ENCODE data around the gene NKAIN4.

NKAIN4 gene

DNA sequence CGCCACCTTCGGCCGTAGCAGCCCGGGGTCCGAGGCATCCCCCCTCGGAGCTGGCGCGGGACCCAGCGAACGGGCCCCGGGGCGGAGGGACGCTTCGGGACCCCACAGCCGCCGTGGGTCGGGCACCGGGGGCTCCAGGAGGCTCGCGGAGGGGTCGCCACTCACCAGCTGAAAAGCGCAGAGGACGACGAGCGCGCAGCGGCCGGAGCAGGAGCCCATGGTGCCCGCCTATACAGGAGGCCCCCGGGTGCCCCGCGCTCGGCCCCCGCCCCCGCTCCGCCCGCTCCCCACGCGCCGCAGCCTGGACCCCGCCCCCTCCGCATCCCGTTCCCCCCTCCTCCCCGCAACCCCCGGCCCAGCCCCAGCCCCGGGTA lies at the start of gene NKAIN4:
Gene NKAIN4, minus strand, starts transcription at position 232 of the 374 bp plus-strand sequence. Its CDS starts 13 bp downstream, at position 219.
- DNase-seq, result no peak

DNA sequence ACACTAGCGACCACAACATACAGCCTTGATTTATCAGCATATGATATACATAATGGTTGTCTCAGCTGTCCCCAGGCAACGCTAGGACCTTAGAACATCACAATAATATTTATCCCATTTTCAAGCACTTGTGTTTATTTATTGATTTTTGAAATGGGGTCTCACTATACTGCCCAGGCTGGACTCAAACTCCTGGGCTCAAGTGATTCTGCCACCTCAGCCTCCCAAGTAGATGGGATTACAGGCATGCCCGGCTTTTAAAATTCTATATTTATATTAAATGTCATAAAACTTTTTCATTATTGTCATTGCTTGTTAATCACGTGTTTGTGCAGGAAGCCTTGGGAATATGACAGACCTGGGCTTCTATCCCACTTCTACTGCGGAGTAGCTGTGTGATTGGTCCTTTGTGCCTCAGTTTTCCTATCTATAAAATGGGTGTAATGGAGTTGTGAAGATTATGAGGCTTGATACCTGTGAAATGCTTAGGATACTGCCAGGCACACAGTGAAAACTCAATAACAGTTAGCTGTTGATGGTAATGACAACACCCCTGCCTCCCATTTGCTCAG lies 48.9 kb upstream of the NKAIN4 start:
- DNase-seq, result no peak

DNA sequence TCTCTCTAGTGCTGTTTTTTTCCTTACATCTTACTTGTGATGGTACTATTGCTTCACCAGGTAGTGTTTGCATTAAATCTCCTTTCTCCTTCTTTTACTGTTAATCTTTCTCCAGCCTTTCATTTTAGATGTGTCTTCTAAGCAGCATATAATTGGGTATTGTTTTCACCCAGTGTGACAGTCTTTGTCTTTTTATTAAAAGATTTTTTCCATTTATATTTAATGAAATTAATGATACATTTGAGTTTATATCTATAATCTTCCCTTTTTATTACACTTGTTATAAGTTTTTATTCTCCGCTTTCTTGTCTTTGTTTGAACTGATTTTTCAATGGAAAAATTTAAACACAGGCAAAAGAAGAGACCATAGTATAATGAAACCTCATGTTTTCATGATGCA lies 47.4 kb upstream of the NKAIN4 start:
- no peak for DNase-seq

DNA sequence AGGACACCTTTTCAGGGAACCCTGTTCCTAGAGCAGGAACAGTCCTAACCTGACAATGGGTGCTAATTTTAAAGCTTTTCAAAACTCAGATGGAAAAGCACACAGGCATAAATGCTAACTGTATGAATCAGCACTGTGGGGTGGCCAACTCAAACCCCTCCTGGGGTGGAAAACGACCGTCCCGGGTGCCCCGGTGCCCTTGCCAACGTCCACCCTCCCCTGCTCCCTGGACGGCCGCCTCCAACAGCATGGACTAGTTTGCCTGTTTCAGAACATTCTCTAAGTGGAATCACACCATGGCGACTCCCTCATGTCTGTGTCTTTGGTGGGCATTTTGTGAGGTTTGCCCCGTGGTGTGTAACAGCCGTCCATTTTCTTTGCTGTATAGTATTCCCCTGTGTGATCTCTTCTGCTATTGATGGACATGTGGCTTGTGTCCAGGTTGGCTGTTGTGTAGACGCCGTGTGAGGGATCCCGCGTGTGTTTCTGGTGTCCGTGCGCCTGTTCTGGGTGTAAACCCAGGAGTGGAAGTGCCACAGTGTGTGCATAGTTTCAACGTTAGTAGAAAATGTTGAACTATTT lies 44.6 kb upstream of the NKAIN4 start:
- no peak for DNase-seq

DNA sequence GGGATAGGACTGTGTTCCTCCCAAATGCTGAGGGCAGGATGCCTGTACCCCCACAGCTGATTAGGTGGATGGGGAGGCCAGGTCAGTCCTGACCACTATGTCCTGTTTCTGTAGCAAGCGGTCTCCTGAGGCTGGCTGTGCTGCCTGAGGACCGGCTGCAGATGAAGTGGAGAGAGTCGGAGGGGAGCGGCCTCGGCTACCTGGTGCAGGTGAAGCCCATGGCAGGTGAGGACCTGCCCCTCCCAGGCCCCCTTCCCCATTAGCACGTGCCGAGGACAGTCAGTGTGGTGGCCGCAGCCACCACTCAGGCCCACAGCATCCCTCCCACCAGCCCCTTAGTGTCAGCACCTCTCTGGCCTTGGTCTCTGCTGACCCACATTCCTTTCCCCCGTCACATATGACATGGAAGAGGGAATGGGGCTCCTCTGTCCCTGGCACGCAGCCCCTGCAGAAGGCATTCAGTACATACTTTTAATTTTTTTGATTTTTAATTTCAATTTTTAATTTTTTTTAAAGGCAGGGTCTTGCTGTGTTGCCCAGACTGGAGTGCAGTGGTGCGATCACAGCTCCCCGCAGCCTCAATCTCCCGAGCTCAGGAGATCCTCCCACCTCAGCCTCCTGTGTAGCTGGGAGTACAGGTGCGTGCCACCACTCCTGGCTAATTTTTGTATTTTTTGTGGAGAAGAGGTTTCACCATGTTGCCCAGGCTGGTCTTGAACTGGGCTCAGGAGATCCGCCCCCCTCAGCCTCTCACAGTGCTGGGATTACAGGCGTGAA lies 43.7 kb upstream of the NKAIN4 start:
- DNase-seq, result no peak

DNA sequence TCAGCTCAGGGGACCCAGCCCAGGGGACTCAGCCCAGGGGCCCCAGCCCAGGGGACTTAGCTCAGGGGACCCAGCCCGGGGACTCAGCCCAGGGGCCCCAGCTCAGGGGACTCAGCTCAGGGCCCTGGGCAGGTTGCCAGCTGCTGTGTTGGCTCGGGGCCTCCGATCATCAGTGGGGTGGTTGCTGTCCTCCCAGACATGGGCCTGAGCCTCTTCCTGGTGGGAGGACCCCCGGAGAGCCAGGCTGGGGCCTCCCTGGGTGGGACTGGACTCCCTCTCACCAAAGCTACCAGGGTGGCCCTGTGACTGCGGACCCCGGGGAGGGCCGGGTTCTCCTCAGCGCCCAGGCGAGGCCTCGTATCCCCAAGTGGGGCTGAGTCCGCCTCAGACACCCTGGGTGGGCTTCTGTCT lies 43.1 kb upstream of the NKAIN4 start:
- no peak for DNase-seq

DNA sequence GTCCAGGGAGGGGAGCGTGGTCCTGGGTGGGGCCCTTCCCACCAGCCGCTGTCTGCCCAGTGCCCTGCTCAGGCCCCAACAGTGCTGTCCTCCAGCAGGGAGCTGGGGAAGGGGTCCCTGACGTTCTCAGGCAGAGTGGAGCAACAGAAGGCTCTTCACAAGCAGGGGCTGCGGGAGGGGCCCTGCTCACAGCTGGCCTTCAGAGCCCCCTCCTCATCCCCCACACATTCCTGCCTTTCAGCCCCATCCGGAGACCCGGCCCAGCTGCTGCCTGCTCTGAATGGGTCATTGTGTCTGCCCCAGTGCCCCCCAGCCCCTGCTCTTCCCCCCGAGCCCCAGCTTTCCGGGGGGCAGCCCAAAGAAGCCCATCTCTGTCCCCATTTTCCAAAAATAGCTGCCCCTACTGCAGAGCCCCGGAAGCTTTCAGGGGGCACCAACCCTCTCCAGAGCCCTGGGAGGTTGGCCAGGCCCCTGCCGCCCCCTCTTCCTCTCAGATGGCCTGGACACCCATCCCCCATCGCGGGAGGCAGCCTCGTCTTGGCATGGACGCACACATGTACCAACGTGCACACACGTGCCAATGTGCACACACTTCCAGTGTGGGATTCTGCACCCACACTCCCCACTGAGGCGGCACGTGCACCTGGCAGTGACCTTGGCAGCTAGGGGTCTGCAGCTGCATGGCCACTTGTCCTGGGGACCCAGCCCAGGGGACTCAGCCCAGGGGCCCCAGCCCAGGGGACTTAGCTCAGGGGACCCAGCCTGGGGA lies 42.5 kb upstream of the NKAIN4 start:
- DNase-seq, result no peak

DNA sequence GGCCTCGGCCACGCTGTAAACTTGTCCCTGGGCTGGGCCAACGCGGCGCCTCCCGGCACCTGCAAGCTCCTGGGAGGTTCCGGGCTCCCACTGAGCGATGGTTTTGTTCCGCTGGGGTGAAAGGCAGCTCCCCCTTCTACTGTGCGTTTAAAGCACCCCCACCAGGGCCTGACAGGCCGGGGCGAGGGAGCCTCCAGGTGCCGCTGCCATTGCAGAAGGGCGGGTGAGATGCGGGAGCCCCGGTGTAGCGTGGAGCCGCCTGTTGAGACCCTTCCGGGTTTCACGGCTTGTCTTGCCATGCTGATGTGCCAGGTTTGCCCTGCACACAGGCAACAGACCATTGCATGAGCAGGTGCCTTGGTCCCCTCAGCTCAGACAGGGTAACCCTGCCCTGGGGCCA lies 41.6 kb upstream of the NKAIN4 start:
- DNase-seq, result no peak

DNA sequence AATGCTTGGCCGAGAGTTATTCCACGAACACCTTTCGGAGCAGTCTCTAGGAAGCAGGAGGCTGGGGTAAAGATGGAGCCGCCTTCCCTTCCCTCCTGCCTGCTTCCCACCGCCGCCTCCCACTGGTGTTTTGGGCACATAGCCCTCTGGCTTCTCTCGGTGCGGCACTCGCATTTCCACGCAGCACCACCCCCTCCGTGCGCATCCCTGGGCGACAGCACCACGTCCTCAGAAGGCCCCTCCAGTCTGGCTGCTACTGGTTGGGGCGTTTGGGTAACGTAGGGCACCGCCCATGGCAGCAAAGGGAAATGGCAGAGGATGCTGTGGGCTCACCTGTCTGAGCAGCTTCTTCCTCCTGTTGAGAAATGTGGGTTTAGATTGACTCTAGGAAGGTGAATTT lies 41.2 kb upstream of the NKAIN4 start:
- no peak for DNase-seq

DNA sequence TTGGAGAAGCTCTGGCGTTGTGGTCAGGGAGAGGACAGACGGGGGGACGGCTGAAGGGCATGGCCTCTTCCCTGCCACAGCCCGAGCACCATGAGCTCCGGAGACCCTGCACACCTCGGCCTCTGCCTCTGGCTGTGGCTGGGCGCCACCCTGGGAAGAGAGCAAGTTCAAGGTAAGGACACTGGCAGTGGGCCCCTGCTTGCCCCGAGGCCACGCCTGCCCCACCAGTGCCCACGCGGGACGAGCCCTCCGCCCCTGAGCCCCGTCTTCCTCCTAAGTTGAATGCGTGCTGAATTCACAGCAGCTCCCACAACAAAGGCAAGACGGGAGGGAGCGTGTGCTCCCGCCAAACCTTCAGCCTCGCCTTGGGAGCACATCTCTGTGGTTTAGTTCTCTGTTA lies 40.8 kb upstream of the NKAIN4 start:
- no peak for DNase-seq

DNA sequence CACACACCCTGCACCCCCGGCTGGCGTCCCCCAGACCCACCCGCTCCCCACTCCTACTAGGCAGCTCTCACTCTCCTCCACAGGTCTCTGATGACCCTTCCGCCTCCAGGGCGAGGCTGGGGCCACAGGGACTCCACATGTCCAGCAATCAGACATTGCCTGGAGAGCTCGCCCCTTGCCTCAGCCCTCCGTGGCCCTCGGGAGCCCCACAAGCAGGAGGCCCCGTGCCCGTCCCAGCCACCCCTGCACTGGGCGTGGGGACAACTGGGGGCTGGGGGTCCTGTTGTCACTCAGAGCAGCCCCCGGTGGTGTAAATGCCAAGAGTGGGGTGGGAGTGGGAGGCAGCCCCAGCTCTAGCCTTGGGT lies 40.3 kb upstream of the NKAIN4 start:
- DNase-seq, result no peak

DNA sequence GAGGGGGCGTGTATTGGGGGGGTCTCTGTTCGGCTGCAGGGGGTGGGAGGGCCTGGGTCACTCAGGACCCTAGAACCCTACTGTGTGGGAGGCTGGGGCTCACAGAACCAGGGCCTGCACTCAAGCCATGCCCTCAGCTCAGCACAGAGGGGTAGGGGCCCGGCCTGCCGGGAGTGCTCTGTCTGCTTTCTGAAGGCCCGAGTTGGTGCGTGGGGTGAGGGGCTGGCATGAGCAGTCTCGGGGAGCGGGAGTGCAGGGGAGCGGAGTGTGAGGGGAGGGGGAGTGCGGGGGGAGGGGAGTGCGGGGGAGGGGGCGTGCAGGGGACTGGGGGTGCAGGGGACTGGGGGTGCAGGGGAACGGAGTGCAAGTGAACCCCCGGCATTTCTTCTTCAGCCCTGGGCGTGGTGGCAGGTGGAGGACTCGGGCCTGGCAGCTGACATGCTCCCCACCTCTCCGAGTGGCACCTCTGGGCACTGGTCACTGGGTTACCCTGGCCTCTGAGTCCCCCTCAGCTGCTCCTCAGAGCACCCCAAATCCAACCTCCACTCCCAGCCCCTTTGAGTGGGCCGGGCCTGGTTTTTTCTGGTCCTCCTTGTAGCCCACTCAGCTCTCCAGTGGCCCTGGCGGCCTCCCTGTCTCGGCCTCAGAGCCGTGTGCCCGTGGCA lies 39.7 kb upstream of the NKAIN4 start:
- no peak for DNase-seq

DNA sequence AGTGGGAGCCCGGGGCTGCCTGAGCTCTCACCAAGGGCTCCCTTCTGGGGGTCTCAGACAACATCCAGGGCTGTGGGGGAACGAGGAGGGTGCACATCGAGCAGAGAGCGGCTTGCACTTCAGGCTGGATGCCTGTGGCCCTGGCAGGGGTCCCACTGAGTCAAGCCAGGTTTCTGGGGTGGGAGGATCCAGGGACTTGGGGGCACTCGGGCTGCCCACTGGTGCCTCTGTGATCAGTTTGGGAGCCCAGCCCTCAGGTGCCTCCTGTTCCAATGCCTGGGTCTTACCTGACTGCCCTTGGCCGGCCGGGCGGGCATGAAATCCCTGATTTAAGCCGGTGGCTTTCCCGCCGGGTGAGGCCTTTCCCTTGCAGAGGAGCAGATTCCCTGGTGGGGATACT lies 39.2 kb upstream of the NKAIN4 start:
- no peak for DNase-seq

DNA sequence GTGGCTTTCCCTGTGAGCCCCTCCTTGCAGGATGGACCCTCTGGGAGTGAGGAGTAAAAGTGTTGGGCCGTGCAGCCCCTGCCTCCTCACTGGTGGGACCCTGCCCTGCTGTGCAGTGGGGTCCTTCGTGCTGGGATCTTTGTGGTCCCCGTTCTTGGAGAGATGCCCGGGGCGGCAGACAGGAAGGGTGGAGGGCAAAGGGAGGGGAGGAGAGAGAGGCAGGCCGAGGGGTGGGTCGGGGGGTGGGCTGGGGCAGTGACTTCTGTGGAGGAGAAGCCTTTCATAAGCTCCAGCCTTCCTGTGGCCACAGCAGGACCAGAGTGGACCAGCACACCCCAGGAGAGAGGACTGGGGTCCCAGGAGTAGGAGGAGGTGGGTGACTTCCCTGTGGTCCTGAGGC lies 38.6 kb upstream of the NKAIN4 start, which contains the start of gene COL20A1:
Gene COL20A1, plus strand, starts transcription at position 283 of the 400 bp plus-strand sequence. CDS start 1,922 bp downstream, outside the sequence.
- DNase-seq, result no peak

DNA sequence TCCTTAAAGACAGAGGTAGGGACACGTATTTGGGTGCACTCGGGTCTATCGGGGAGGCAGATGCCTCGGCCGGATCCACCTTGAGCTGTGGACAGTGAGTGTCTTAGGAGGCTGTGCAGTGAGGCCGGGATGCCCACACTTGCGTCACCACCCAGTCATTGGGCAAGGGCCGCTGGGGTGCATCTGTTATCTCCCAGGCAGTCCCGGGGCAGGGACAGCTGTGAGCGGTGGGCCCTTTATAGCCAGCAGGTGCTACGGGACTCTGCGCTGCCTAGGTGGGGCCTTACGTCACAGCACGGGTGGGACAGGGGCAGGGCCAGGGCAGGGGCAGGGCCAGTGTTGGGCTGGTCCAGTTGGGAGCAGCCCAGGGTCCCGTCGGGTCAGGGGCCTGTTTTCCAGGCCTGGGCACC lies 38.0 kb upstream of the NKAIN4 start:
- DNase-seq, result no peak

DNA sequence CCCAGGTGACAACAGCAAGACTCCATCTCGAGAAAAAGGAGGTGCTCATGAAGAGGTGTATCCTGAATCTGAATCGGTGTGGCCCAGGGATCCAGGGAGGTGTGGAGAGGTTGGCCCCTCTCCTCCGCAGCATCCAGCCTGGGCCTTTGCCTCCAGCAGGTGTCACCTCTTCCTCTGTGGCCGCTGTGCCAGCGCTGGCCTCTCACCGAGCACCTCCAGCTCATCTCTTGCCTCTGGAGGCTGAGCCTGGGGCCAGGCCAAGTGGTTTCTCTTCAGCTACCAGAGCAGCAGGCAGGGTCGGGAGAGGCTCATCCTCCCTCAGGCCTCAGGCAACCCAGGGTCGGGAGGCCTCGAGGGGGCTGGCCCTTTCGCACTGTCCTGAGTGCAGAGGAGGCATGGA lies 37.5 kb upstream of the NKAIN4 start:
- no peak for DNase-seq

DNA sequence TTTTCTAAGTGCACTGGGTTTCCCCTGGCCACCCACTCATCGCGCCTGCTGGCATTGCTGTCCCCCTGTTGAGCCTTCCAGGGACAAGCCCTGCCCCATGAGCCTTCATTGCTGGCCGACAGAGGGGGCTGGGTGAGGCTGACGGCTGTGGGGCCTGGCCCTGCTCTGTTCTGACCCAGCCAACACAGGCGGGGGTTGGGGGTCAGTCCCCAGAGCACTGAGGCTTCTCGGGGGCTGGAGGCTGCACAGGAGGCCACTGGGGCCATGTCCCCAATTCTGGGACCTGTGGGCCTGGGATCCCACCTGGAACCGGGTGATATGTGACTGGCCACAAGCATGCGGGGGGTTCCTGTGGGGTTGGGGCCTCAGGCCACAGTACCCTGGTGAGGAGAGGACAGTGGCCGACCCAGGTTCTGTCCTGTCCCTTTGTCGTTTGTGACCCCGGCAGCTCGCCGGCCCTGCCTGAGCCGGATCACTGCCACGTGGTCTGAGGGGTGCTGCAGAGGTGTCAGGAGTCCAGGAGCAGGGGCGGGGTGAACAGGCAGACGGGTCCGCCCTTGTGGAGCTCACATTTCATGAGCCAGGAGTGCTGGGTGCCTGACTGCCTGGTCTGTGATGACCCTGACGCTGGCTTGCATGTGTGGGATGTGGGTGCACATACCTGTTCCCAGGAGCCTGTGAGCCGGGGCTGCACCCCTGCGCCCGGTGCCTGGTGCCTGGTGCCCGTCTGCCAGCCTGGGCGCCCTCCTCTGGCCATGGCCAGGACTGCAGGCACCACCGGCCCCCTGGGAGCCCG lies 36.6 kb upstream of the NKAIN4 start:
- no peak for DNase-seq

DNA sequence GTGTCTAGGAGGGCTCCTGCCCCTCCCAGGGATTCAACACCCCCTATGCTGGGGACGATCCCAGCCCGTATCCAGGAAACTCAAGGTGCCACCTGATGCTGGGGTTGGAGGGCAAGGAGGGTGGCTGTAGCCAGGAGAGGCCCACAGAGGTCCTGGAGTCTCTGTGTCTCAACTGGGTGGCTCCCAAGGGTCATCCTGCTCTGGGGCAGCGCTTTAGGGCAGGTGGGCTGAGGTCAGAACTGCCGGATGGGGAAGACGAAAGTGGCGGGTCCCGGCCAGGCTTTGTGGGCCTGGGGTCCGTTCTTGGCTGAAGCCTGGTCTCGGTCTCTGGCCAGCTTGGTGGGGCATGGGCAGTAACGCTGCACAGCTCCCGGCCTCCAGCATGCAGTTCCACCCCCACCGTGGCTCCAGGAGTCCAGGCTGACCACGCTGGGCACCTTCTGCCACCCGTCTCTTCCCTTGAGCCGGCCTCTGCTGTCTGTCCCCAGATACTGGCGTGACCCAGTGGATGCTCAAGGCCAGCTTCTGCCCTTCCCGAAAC lies 35.9 kb upstream of the NKAIN4 start:
- no peak for DNase-seq

DNA sequence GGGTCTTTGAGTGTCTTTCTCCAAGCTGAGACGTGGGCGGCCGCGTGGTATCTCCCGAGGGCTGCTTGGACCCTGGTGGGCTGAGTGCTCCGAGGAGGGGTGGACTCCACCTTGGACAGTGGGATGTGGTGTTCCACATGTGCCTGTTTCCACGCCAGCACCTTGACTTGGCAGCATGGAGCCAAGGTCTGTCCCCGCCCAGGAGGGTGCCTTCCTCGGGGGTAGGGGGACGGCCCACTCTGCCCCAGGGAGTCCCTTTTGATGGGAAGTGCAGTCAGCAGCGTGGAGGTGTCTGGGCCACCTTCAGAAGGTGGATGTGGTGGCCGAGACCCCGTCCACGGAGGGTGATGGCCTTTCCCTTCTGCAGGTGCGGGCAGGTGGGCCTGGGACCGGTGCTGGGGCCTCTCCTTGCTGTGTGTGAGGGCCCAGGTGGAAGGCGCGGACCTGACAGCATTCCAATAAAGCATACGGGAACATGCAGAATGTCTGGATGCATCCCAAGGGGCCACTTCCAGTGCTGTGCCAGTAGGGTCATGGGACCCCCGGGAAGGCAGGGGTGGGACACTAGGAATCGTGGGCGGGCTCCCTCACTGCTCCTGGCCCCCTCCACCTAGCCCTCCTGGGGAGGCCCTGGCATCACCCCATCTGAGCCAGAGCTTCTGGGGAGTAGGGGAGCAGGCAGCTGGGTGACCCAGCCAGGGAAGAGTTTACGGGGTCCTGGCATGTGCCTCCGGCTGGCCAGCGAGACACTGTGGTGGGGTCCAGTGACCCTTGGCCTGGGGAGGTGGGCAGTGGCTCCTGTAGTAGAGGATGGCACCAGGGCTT lies 35.3 kb upstream of the NKAIN4 start:
- no peak for DNase-seq

DNA sequence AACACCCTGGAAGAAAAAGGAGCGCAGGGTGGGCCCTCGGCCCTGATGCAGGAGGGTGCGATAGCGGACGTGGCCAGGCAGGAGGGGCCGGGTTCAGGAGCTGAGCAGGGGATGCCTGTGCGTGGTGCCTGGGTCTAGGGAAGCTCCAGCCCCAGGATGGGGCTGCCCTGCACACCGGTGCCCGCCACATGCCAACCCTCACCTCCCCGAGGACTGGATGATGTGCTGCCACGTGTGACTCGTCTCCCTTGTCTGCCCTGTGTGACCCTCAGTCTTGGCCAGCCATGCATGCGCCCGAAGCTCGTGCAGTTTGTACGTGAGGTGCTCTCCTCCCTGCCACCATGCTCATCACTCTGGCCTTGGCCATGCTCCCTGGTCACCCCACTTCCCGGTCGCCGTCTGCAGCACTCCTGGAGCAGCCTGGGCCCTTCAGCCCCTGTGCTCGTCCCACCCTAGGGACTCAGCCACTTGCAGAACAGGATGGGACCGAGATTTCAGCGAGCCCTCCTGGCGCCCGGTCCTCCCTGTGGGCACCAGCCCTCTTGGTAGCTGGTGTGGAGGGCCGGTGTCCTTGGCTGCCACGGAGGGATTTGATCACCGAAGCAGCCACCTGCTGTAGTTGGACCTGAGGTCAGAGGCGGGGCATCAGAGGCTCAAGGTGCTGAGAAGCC lies 34.5 kb upstream of the NKAIN4 start:
- DNase-seq, result no peak

Data from NCI-H2081 treated with DMSO at 0.1 percent for 48 hours (cell line).